Osteocyte (in vitro differentiated cells): Measurements from ENCODE around the gene RNF113A. TPM values are rescaled to one million over a fixed set of nuclear protein-coding genes. Genes with fewer than 3 reads are reported as not detected.
"Not testable (repeated sequence)": the region's sequence is repeated elsewhere in the genome, so short reads cannot be mapped to it uniquely, and the experiment has no call there.

Experiments
- DNase-seq: peaks from one replicate; pipeline ENCODE4 v3.0.0; 2021; ENCODE audit warnings: mixed read lengths; ENCODE audit not compliant: unreplicated experiment; ENCODE audit errors: extremely low spot score
- H3K27ac Mint-ChIP-seq: one replicate; pipeline ENCODE4 v1.8.0; 2021; ENCODE audit warnings: mild to moderate bottlenecking, mixed read lengths; ENCODE audit not compliant: unreplicated experiment
- H3K27me3 Mint-ChIP-seq: one replicate; pipeline ENCODE4 v1.8.0; 2021; ENCODE audit warnings: mixed read lengths; ENCODE audit not compliant: unreplicated experiment
- H3K36me3 Mint-ChIP-seq: one replicate; pipeline ENCODE4 v1.8.0; 2021; ENCODE audit warnings: mixed read lengths; ENCODE audit not compliant: unreplicated experiment
- H3K4me1 Mint-ChIP-seq: one replicate; pipeline ENCODE4 v1.8.0; 2021; ENCODE audit warnings: mixed read lengths; ENCODE audit not compliant: unreplicated experiment
- H3K4me3 Mint-ChIP-seq: one replicate; pipeline ENCODE4 v1.8.0; 2021; ENCODE audit warnings: mild to moderate bottlenecking, moderate library complexity, mixed read lengths; ENCODE audit not compliant: unreplicated experiment
- H3K9me3 Mint-ChIP-seq: one replicate; pipeline ENCODE4 v1.8.0; 2021; ENCODE audit warnings: mixed read lengths; ENCODE audit not compliant: unreplicated experiment
- CTCF ChIP-seq: fragments of 200-600 bp; sonication (generic); IDR thresholded peaks from 2 replicates; pipeline ENCODE4 v1.5.0; 2021; ENCODE audit warnings: antibody characterized with exemption, mild to moderate bottlenecking, moderate library complexity
- total RNA-seq: library from RNA; stranded (reverse); gene quantifications from 2 replicates; pipeline ENCODE4 v1.2.1, GENCODE V29; 2021

RNF113A gene
- total RNA-seq, 1 donor from 2014 or later, result 13.5 TPM

- H3K27me3 Mint-ChIP-seq, result no peaks in the 10 kb centered on the region
- no peak for DNase-seq
- no peak for TF ChIP-seq CTCF
- peaks cover 14% of the 10 kb centered on the region for H3K36me3 Mint-ChIP-seq
- H3K9me3 Mint-ChIP-seq, result peaks cover 19% of the 10 kb centered on the region
- peaks cover 4% of the 10 kb centered on the region for H3K4me1 Mint-ChIP-seq
- H3K27ac Mint-ChIP-seq, result no peak overlapping the region
- no peak overlapping the region for H3K4me3 Mint-ChIP-seq
Observed at GRCh38 chrX:119826399-119826959, 45.1 kb downstream of the RNF113A start.

GRCh38 chrX:119824221-119824620 is 47.3 kb downstream of the RNF113A start:
- H3K27me3 Mint-ChIP-seq, H3K4me1 Mint-ChIP-seq, DNase-seq, H3K27ac Mint-ChIP-seq, H3K4me3 Mint-ChIP-seq, H3K36me3 Mint-ChIP-seq: not testable (repeated sequence)
- peaks cover 11% of the 10 kb centered on the region for H3K9me3 Mint-ChIP-seq

- H3K4me1 Mint-ChIP-seq, H3K27ac Mint-ChIP-seq, DNase-seq, H3K9me3 Mint-ChIP-seq, H3K36me3 Mint-ChIP-seq, H3K27me3 Mint-ChIP-seq, H3K4me3 Mint-ChIP-seq: not testable (repeated sequence)
Observed at GRCh38 chrX:119821703-119822102, 49.8 kb downstream of the RNF113A start.

Other genes with a start within 250 kb of the RNF113A start
- gene SEPTIN6, start 178.6 kb downstream of the RNF113A start, total RNA-seq, result 53.8 and 56.2 TPM in 2 replicates
- 1.1 and 1.5 TPM in 2 replicates for gene SOWAHD, start 113.1 kb downstream of the RNF113A start, total RNA-seq
- 1,616 and 1,617 TPM in 2 replicates for gene RPL39, start 80.1 kb downstream of the RNF113A start, total RNA-seq
- gene UPF3B, start 18.8 kb downstream of the RNF113A start, total RNA-seq, result 8.3 and 12.4 TPM in 2 replicates
- 85.4 and 87.8 TPM in 2 replicates for gene NDUFA1, start 99 bp upstream of the RNF113A start, total RNA-seq
- not detected in 2 replicates for gene AKAP14, start 24.2 kb upstream of the RNF113A start, total RNA-seq
- 8.3 and 9.7 TPM in 2 replicates for gene NKAP, start 72.0 kb upstream of the RNF113A start, total RNA-seq
- gene RHOXF2B, start 206.0 kb upstream of the RNF113A start, total RNA-seq, result not detected in 2 replicates
- not detected in 2 replicates for gene RHOXF1, start 244.2 kb upstream of the RNF113A start, total RNA-seq